T-cell (primary cell): ENCODE results near the gene FADS6. TPM values are rescaled to one million over a fixed set of nuclear protein-coding genes. Genes with fewer than 3 reads are reported as not detected.

Source experiments
- total RNA-seq, 35 experiments: library from RNA in 6 of 35; stranded (reverse) in 6 of 35; fragments of 120-200 nt in 1 of 35; gene quantifications; one replicate each; pipeline versions ENCODE4 v1.2.1 to v1.2.4 and lab custom pipeline; 2013 to 2026

Gene FADS6
- total RNA-seq, 5 donors from 2014 or later (not counting 1 experiment from before 2014, with no cell fraction given) = not detected

Other genes starting within 250 kb of the FADS6 start
- under 1 TPM in 1 of 5 donors, not detected in 4; 0.25 TPM for gene CD300LF, start 180.7 kb downstream of the FADS6 start, total RNA-seq
- gene RAB37, start 156.4 kb downstream of the FADS6 start, total RNA-seq = 10 to 100 TPM; 31.2 to 73.4 (median 40.7) TPM
- gene NHERF1, start 145.0 kb downstream of the FADS6 start, total RNA-seq = 100 to 1,000 TPM; 104 to 260 (median 223) TPM
- gene NAT9, start 117.3 kb downstream of the FADS6 start, total RNA-seq = 10 to 100 TPM; 37.2 to 74.4 (median 71.9) TPM
- not detected for gene GRIN2C, start 33.7 kb downstream of the FADS6 start, total RNA-seq
- 10 to 100 TPM in 3 of 5 donors, 1 to 10 TPM in 2; 4.2 to 20.7 (median 15.3) TPM for gene FDXR, start 20.6 kb downstream of the FADS6 start, total RNA-seq
- not detected for gene USH1G, start 29.6 kb upstream of the FADS6 start, total RNA-seq
- gene OTOP2, start 30.6 kb upstream of the FADS6 start, total RNA-seq = not detected
- gene OTOP3, start 42.3 kb upstream of the FADS6 start, total RNA-seq = not detected
- gene HID1, start 79.1 kb upstream of the FADS6 start, total RNA-seq = 10 to 100 TPM; 12.7 to 21.0 (median 14.5) TPM
- under 1 TPM in 4 of 5 donors, not detected in 1; 0.12 to 0.29 (median 0.19) TPM for gene CDR2L, start 94.0 kb upstream of the FADS6 start, total RNA-seq
- gene MRPL58, start 119.0 kb upstream of the FADS6 start, total RNA-seq = 10 to 100 TPM; 15.6 to 30.6 (median 26.6) TPM
- gene ATP5PD, start 153.3 kb upstream of the FADS6 start, total RNA-seq = 100 to 1,000 TPM; 115 to 170 (median 139) TPM
- gene KCTD2, start 153.6 kb upstream of the FADS6 start, total RNA-seq = 10 to 100 TPM; 22.0 to 32.8 (median 29.0) TPM
- gene SLC16A5, start 194.3 kb upstream of the FADS6 start, total RNA-seq = 10 to 100 TPM in 4 of 5 donors, 1 to 10 TPM in 1; 9.1 to 24.3 (median 16.8) TPM
- gene ARMC7, start 216.3 kb upstream of the FADS6 start, total RNA-seq = 10 to 100 TPM in 3 of 5 donors, 1 to 10 TPM in 2; 8.9 to 23.9 (median 18.8) TPM
- 10 to 100 TPM; 21.5 to 88.8 (median 70.1) TPM for gene NT5C, start 238.1 kb upstream of the FADS6 start, total RNA-seq